Endothelial cell of hepatic sinusoid (primary cell): ENCODE data around the gene DAZ4.
"Not testable (repeated sequence)": the region's sequence is repeated elsewhere in the genome, so short reads cannot be mapped to it uniquely, and the experiment has no call there.

ENCODE experiments used
- in situ Hi-C: cut with HindIII; loops from 2 replicates; pipeline ENCODE4 v1.10.0; 2017; ENCODE audit warnings: low sequenced_read_pairs

Gene DAZ4, protein sequence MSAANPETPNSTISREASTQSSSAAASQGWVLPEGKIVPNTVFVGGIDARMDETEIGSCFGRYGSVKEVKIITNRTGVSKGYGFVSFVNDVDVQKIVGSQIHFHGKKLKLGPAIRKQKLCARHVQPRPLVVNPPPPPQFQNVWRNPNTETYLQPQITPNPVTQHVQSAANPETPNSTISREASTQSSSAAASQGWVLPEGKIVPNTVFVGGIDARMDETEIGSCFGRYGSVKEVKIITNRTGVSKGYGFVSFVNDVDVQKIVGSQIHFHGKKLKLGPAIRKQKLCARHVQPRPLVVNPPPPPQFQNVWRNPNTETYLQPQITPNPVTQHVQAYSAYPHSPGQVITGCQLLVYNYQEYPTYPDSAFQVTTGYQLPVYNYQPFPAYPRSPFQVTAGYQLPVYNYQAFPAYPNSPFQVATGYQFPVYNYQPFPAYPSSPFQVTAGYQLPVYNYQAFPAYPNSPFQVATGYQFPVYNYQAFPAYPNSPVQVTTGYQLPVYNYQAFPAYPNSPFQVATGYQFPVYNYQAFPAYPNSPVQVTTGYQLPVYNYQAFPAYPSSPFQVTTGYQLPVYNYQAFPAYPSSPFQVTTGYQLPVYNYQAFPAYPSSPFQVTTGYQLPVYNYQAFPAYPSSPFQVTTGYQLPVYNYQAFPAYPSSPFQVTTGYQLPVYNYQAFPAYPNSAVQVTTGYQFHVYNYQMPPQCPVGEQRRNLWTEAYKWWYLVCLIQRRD

DNA sequence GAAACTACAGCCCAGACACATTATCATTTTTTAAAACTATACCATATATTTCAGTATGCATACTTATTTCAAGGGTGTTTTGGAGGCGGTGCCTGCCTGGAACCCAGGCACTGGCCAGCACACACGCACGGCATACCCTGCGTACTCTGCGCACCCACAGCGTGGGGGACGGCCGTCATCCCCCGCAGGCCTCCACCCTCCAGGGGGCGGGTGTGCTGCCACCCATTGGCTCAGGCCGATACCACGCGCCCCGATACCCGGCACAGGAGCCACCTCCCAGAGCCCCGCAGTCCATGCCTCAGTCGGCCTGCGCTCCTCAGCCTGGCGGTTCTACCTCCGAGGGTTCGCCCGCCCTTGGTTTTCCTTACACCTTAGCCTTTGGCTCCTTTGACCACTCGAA, at the start of gene DAZ4:
Gene DAZ4 (plus strand): TSS at position 301 of the 400 bp plus-strand sequence. CDS start 208 bp downstream, outside the sequence.
- in situ Hi-C loops, result not testable (repeated sequence)

DNA sequence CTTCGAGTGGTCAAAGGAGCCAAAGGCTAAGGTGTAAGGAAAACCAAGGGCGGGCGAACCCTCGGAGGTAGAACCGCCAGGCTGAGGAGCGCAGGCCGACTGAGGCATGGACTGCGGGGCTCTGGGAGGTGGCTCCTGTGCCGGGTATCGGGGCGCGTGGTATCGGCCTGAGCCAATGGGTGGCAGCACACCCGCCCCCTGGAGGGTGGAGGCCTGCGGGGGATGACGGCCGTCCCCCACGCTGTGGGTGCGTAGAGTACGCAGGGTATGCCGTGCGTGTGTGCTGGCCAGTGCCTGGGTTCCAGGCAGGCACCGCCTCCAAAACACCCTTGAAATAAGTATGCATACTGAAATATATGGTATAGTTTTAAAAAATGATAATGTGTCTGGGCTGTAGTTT, 20.4 kb upstream of the DAZ4 start, which contains the start of gene DAZ3:
Gene DAZ3 (minus strand): TSS at position 101 of the 400 bp plus-strand sequence. CDS start 208 bp downstream, outside the sequence.
- in situ Hi-C loops, result not testable (repeated sequence)

DNA sequence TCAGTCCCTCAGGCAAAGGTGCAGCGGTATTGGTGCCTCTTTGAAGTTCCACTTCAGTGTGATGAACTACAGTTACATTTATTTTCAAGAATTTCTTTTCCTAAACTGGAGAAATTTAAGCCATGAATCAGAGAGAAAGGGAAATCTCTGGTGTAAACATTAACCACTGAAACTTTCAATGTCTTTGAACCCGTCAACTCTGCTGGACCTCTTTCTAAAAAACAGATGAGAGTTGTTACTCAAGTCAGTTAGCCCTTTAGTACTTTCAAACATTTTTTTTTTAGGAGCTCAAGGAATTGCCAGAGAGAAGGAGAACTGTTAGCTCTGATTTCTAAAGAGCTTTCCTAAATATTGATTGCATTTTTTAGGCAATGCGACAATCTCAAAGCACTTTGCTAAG, 11.9 kb upstream of the DAZ4 start:
- in situ Hi-C loops, result not testable (repeated sequence)

DNA sequence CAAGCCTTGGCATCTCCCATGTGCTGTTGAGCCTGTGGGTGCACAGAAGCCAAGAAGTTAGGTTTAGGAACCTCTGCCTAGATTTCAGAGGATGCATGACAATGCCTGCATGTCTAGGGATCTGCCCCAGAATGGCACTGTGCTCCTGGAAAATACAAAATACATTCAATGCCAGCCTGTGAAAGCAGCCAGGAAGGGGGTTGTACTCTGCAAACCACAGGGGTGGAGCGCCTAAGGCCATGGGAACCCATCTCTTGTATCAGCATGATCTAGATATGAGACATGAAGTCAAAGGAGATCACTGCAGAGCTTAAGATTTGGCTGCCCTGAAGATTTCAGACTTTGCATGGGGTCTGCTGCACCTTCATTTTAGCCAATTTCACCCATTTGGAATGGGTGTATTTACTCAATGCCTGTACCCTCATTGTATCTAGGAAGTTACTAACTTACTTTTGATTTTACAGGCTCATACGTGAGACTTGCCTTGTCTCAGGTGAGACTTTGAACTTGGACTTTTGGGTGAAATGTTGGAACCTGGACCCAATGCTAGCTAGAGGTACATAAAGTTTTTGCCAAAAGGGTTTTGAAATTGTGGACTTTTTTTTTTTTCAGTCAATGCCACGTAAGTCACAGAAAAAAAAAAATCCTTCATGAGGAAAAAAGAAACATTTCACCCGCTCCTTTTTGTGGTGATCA, 9.4 kb upstream of the DAZ4 start:
- in situ Hi-C loops, result not testable (repeated sequence)

DNA sequence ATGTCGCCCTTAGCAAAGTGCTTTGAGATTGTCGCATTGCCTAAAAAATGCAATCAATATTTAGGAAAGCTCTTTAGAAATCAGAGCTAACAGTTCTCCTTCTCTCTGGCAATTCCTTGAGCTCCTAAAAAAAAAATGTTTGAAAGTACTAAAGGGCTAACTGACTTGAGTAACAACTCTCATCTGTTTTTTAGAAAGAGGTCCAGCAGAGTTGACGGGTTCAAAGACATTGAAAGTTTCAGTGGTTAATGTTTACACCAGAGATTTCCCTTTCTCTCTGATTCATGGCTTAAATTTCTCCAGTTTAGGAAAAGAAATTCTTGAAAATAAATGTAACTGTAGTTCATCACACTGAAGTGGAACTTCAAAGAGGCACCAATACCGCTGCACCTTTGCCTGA, 8.7 kb upstream of the DAZ4 start:
- in situ Hi-C loops, result not testable (repeated sequence)
